ENCODE measurements around the gene CDK5R1. TPM values are rescaled to one million over a fixed set of nuclear protein-coding genes. Genes with fewer than 3 reads are reported as not detected.

Gene CDK5R1
- 1.6 and 1.8 TPM in 2 replicates for total RNA-seq

DNA sequence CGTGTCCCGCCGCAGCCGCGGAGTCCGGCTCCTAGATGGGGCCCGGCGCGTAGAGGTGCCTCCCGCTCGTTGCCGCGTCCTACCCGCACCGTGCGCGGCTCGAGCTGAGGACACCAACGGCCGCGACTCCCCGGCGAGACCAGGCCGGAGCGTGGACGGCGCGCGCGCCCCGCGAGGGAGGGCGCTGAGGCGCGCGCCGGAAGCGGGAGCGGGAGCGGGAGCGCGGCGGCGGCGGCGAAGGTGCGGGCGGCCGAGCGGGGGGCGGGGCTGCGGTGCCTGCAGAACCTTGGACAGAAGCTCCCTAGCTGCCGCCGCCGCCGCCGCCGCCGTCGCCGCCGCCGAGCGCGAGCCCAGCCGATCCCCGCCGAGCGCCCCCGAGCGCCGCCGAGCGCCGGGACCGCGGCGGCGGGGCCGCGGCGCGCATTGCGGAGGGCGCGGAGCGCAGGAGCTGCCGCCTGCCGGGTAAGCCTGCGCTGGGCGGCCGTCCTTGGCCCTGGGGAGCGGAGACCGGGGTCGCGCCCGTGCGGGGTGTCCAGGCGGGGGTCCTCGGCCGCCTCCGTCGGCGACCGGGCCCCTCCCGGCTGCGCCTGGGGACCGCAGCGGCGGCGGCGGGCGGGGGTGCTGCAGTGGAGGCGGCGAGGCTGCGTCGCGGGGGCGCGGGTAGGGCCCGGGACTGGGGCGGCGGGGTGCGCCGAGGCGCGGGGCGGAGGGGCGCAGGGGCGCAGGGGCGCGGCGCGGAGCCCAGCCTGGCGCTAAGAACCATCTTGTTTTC is at the start of gene CDK5R1:
Gene CDK5R1, plus strand, starts transcription at position 293 of the 772 bp plus-strand sequence. CDS start 628 bp downstream, outside the sequence.

DNA sequence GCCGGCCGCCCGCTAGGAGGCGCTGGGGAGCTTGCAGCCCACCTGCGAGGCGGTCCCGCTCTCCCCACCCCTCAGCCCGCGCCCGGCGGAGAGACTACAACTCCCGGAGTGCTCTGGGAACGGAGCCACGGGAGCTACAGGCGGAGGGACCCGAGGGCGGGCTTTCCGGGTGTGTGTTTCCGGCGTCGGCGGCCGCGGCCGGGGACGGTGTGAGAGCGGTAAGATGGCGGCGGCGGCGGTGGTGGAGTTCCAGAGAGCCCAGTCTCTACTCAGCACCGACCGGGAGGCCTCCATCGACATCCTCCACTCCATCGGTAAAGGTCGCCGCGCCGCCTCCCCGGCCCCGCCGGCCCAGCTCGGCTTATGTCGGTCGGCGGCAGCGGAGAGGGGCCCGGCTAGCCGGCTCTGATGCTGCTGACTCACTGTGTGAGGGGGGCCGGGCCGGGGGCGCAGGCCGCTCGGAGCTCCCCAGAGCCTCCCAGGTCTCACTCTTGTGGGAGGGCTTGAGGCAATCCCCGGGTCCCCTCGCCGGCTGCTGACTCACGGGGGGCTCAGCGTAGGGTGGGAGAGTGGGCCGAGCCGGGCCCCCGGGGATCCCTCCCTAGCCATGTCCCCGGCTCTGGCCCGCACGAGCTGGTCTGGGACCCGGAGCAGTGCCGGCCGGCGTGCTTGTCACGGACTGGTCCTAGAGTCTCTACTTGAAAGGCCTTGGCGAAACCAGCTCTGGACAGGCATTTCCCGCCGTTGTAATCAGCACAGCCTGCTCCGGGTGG is 42.3 kb upstream of the CDK5R1 start, which contains the start of gene PSMD11:
Gene PSMD11, plus strand, starts transcription at position 210 of the 773 bp plus-strand sequence. Its CDS starts 14 bp downstream, at position 224.

Other genes starting within 250 kb of the CDK5R1 start
- 0.15 TPM in 1 of 2 replicates, not detected in the other for gene RHBDL3, start 221.2 kb upstream of the CDK5R1 start, total RNA-seq
- gene C17orf75, start 144.8 kb upstream of the CDK5R1 start, total RNA-seq = 16.2 and 21.2 TPM in 2 replicates
- gene ZNF207, start 136.8 kb upstream of the CDK5R1 start, total RNA-seq = 112 and 117 TPM in 2 replicates
- 56.3 and 59.6 TPM in 2 replicates for gene PSMD11, start 42.5 kb upstream of the CDK5R1 start, total RNA-seq